Mesodermal cell (in vitro differentiated cells): ENCODE results near the gene OR4K15. TPM values are rescaled to one million over a fixed set of nuclear protein-coding genes. Genes with fewer than 3 reads are reported as not detected.
"Not testable (repeated sequence)": the region's sequence is repeated elsewhere in the genome, so short reads cannot be mapped to it uniquely, and the experiment has no call there.

Source experiments
- H3K27ac ChIP-seq: 2 replicates; pipeline ENCODE4 v1.7.0; 2013; ENCODE audit warnings: mild to moderate bottlenecking, low read depth, low read length, moderate library complexity; ENCODE audit not compliant: severe bottlenecking
- H3K36me3 ChIP-seq: 2 replicates; pipeline ENCODE4 v1.7.1; 2013; ENCODE audit warnings: mild to moderate bottlenecking, low read length, moderate library complexity; ENCODE audit not compliant: control insufficient read depth, insufficient read depth
- H3K4me1 ChIP-seq: one replicate; pipeline ENCODE4 v1.7.1; 2013; ENCODE audit warnings: mild to moderate bottlenecking, low read length; ENCODE audit not compliant: insufficient read depth, control insufficient read depth, poor library complexity, severe bottlenecking
- H3K4me3 ChIP-seq: 2 replicates; pipeline ENCODE4 v1.7.0; 2013; ENCODE audit warnings: low read length, control low read depth, mild to moderate bottlenecking; ENCODE audit not compliant: insufficient read depth, poor library complexity, severe bottlenecking; ENCODE audit errors: extremely low read depth
- H3K9me3 ChIP-seq: 2 replicates; pipeline ENCODE4 v1.7.1; 2013; ENCODE audit warnings: mild to moderate bottlenecking, low read length, moderate library complexity; ENCODE audit not compliant: control insufficient read depth
- WGBS, 2 experiments: methylation state at CpG; one replicate each; pipeline ENCODE4 v1.1.5; 2013; ENCODE audit warnings: missing lambda C conversion rate in 2 of 2; ENCODE audit not compliant: insufficient coverage in 2 of 2; 5-methylcytosine and 5-hydroxymethylcytosine counted together
- polyA plus RNA-seq, 2 experiments: library from polyadenylated mRNA; stranded (reverse); fragments of 50-300 nt; gene quantifications; one replicate each; pipeline ENCODE4 v1.2.3, GENCODE V29; 2013

Gene OR4K15
- polyA plus RNA-seq (2013, experiment 1 of 2), result not detected
- polyA plus RNA-seq (2013, experiment 2 of 2), result not detected

- no peaks in the 10 kb centered on the region for H3K4me1 ChIP-seq
- H3K36me3 ChIP-seq, result no peaks in the 10 kb centered on the region
- H3K27ac ChIP-seq, result no peak within 1 kb of the TSS
- WGBS, 2 experiments, result 100% methylated on average over 1 of the region's 3 CpGs; no CpG with 5 or more reads in 1 of the 2 experiments
- H3K4me3 ChIP-seq, result no peak within 1 kb of the TSS
- H3K9me3 ChIP-seq, result peaks cover 22% of the 10 kb centered on the region
These were observed at the start of gene OR4K15 for GRCh38 chr14:19975291-19975690. Gene OR4K15, plus strand, starts transcription at chr14:19975591. Its CDS starts 0 bp downstream, at chr14:19975591.

GRCh38 chr14:19930617-19931016 is 44.8 kb upstream of the OR4K15 start, which contains the start of gene OR4K1:
Gene OR4K1, plus strand, starts transcription at chr14:19930917. Its CDS starts 4,750 bp downstream, at chr14:19935667.
- Histone ChIP-seq H3K27ac (no peak within 1 kb of the TSS), H3K9me3 (peaks cover 59% of the 10 kb centered on the region), H3K4me3 (no peak within 1 kb of the TSS), H3K36me3 (no peaks in the 10 kb centered on the region), H3K4me1 (no peaks in the 10 kb centered on the region)
- WGBS, 2 experiments, result 63 to 67% methylated on average over 1 of the region's 3 CpGs

- Histone ChIP-seq H3K4me1 (no peaks in the 10 kb centered on the region), H3K36me3 (no peaks in the 10 kb centered on the region), H3K4me3 (no peak overlapping the region), H3K27ac (no peak overlapping the region), H3K9me3 (peaks cover 52% of the 10 kb centered on the region)
- 63 to 71% methylated on average over 1 of the region's 1 CpG for WGBS, 2 experiments
These were observed 33.7 kb upstream of the OR4K15 start for GRCh38 chr14:19941668-19942067.

- no peak overlapping the region for H3K27ac ChIP-seq
- H3K36me3 ChIP-seq, result no peaks in the 10 kb centered on the region
- WGBS, 2 experiments, result 100% methylated on average over 1 of the region's 3 CpGs
- H3K9me3 ChIP-seq, result peaks cover 45% of the 10 kb centered on the region
- H3K4me3 ChIP-seq, result no peak overlapping the region
- no peaks in the 10 kb centered on the region for H3K4me1 ChIP-seq
These were observed 27.8 kb upstream of the OR4K15 start for GRCh38 chr14:19947413-19948090.

GRCh38 chr14:19949218-19949617 is 26.2 kb upstream of the OR4K15 start:
- H3K4me1 ChIP-seq, result no peaks in the 10 kb centered on the region
- 70 to 76% methylated on average over 2 of the region's 2 CpGs for WGBS, 2 experiments
- peaks cover 49% of the 10 kb centered on the region for H3K9me3 ChIP-seq
- H3K4me3 ChIP-seq, result no peak overlapping the region
- H3K36me3 ChIP-seq, result no peaks in the 10 kb centered on the region
- no peak overlapping the region for H3K27ac ChIP-seq

- H3K9me3 ChIP-seq, result peaks cover 17% of the 10 kb centered on the region
- H3K4me1 ChIP-seq, H3K36me3 ChIP-seq, H3K4me3 ChIP-seq, H3K27ac ChIP-seq: not testable (repeated sequence)
- 25% methylated on average over 2 of the region's 2 CpGs; no CpG with 5 or more reads in 1 of the 2 experiments for WGBS, 2 experiments
These were observed 5.7 kb upstream of the OR4K15 start for GRCh38 chr14:19969735-19970134.

GRCh38 chr14:19974844-19975243 is 547 bp upstream of the OR4K15 start:
- Histone ChIP-seq H3K4me3 (no peak overlapping the region), H3K27ac (no peak overlapping the region), H3K4me1 (no peaks in the 10 kb centered on the region), H3K36me3 (no peaks in the 10 kb centered on the region), H3K9me3 (peaks cover 21% of the 10 kb centered on the region)
- WGBS, 2 experiments, result no CpG with 5 or more reads among the region's 1 CpG

- peaks cover 37% of the 10 kb centered on the region for H3K9me3 ChIP-seq
- no peak overlapping the region for H3K4me3 ChIP-seq
- 60 to 70% methylated on average over 2 of the region's 2 CpGs for WGBS, 2 experiments
- H3K4me1 ChIP-seq, result no peaks in the 10 kb centered on the region
- H3K27ac ChIP-seq, result no peak overlapping the region
- H3K36me3 ChIP-seq, result no peaks in the 10 kb centered on the region
These were observed 18.0 kb downstream of the OR4K15 start for GRCh38 chr14:19993438-19993837.

- Histone ChIP-seq H3K9me3 (peaks cover 27% of the 10 kb centered on the region), H3K36me3 (no peaks in the 10 kb centered on the region), H3K4me3 (no peak within 1 kb of the TSS), H3K27ac (no peak within 1 kb of the TSS), H3K4me1 (no peaks in the 10 kb centered on the region)
These were observed 26.5 kb downstream of the OR4K15 start, which contains the start of gene OR4Q2 for GRCh38 chr14:20001863-20002262. Gene OR4Q2, plus strand, starts transcription at chr14:20002163.

GRCh38 chr14:20002319-20002718 is 26.9 kb downstream of the OR4K15 start:
- no peak overlapping the region for H3K4me3 ChIP-seq

GRCh38 chr14:20008156-20008555 is 32.8 kb downstream of the OR4K15 start:
- Histone ChIP-seq H3K9me3 (peaks cover 34% of the 10 kb centered on the region), H3K36me3 (no peaks in the 10 kb centered on the region), H3K4me3 (no peak overlapping the region), H3K27ac (no peak overlapping the region), H3K4me1 (no peaks in the 10 kb centered on the region)

More at GRCh38 chr14:20002319-20002718, 26.9 kb downstream of the OR4K15 start:
- Histone ChIP-seq H3K4me1 (no peaks in the 10 kb centered on the region), H3K9me3 (peaks cover 30% of the 10 kb centered on the region), H3K27ac (no peak overlapping the region), H3K36me3 (no peaks in the 10 kb centered on the region)
- 30 to 55% methylated on average over 2 of the region's 7 CpGs for WGBS, 2 experiments
